Pancreas (tissue), 10 donors: ENCODE measurements around the gene BAD. TPM values are rescaled to one million over a fixed set of nuclear protein-coding genes. Genes with fewer than 3 reads are reported as not detected.
A peak's percentile ranks its signal among the peaks of the same experiment; 100 is the strongest.

Source experiments
- ATAC-seq, 4 donors: fragments of 200-7000 bp; cut with Tn5 transposase; one replicate each; pipeline versions ENCODE4 v1.8.0 to v1.9.1; 2020; ENCODE audit warnings: mild to moderate bottlenecking in 4 of 4, moderate library complexity in 4 of 4
- DNase-seq, 6 donors: peaks; one replicate each; pipeline ENCODE4 v3.0.0-alpha.2; 2020
- FAIRE-seq: peaks from 2 replicates; lab custom pipeline; 2012; peaks lifted over from hg19 to GRCh38; lab: Jason Lieb, UNC
- H3K27ac ChIP-seq, 4 donors: fragments of 200-600 bp; sonication (generic); 1 replicate in 3 of 4; 2 replicates in 1 of 4; pipeline versions ENCODE4 v1.5.0 to v1.8.0; 2020
- H3K27me3 ChIP-seq, 4 donors: fragments of 200-600 bp; one replicate each; pipeline ENCODE4 v1.8.0; 2021
- H3K36me3 ChIP-seq, 3 donors: fragments of 200-600 bp; sonication (generic) in 1 of 3; one replicate each; pipeline versions ENCODE4 v1.5.0 to v1.8.0; 2020 to 2021
- H3K4me1 ChIP-seq, 3 donors: fragments of 200-600 bp; one replicate each; pipeline ENCODE4 v1.8.0; 2021
- H3K4me3 ChIP-seq, 4 donors: fragments of 200-600 bp; sonication (generic) in 2 of 4; one replicate each; pipeline versions ENCODE4 v1.5.0 to v1.8.0; 2020 to 2021
- H3K9me3 ChIP-seq, 4 donors: fragments of 200-600 bp; one replicate each; pipeline ENCODE4 v1.8.0; 2021
- WGBS, 2 donors: extraction: QIAGEN DNeasy Blood & Tissue Kit; methylation state at CpG; one replicate each; pipeline ENCODE4 v1.1.7; 2013; 5-methylcytosine and 5-hydroxymethylcytosine counted together
- intact Hi-C, 3 donors: fragments of 100-400 bp; cut with DNase I; formaldehyde crosslinking; loops; one replicate each; pipeline versions ENCODE4 v1.11.1 to v1.14.2; 2022
- polyA plus RNA-seq, 2 donors: library from polyadenylated mRNA; stranded (reverse); fragments of 200-250 nt; gene quantifications; one replicate each; pipeline ENCODE4 v1.2.3, GENCODE V29; 2013
- total RNA-seq, 6 donors: library from RNA; stranded (reverse); fragmentation: NEBNext Ultra II Directional in 4 of 6; extraction: Animal tissue kit (Norgen Biotek cat#: 25700) in 4 of 6; gene quantifications; one replicate each; pipeline versions ENCODE4 v1.2.1 to v1.2.4, GENCODE V29; 2021 to 2023
- TF ChIP-seq, protein P1 (sequence below), 4 donors: fragments of 200-600 bp; sonication (generic) in 3 of 4; IDR thresholded peaks; one replicate each; pipeline versions ENCODE4 v1.5.0 to v1.8.0; 2021; ENCODE audit warnings: antibody characterized with exemption in 4 of 4
- donor health status: healthy with polysubstance abuse.
- donor health status: DM: no; HTN: no; CAD: no; lungs with moderate emphysema.
- donor health status: DM: no; HTN: no; CAD: no.
- donor health status: control.
- donor health status: control.
- donor health status: Bipolar disorder and iron deficiency.
- donor health status: DM: yes; HTN: yes; CAD: no.
- donor health status: DM: no; HTN: no; CAD: no.
- donor health status: DM: no; HTN: no; CAD: no.
- donor health status: DM: yes; HTN: yes; CAD: no.

BAD gene
- total and polyA plus RNA-seq, 8 donors, result 21.5 to 66.3 (median 24.5) TPM

GRCh38 chr11:64222651-64223000 lies 61.8 kb downstream of the BAD start:
- Histone ChIP-seq H3K36me3 (no peaks in the 10 kb centered on the region), H3K27ac (no peak overlapping the region), H3K4me3 (no peak overlapping the region), H3K9me3 (no peaks in the 10 kb centered on the region), H3K27me3 (no peaks in the 10 kb centered on the region), H3K4me1 (peaks cover 16 to 21% (median 19%) of the 10 kb centered on the region in 3 donors)
- DNase-seq (no peak), ATAC-seq (no peak), FAIRE-seq (no peak)
- TF ChIP-seq, protein P1, sequence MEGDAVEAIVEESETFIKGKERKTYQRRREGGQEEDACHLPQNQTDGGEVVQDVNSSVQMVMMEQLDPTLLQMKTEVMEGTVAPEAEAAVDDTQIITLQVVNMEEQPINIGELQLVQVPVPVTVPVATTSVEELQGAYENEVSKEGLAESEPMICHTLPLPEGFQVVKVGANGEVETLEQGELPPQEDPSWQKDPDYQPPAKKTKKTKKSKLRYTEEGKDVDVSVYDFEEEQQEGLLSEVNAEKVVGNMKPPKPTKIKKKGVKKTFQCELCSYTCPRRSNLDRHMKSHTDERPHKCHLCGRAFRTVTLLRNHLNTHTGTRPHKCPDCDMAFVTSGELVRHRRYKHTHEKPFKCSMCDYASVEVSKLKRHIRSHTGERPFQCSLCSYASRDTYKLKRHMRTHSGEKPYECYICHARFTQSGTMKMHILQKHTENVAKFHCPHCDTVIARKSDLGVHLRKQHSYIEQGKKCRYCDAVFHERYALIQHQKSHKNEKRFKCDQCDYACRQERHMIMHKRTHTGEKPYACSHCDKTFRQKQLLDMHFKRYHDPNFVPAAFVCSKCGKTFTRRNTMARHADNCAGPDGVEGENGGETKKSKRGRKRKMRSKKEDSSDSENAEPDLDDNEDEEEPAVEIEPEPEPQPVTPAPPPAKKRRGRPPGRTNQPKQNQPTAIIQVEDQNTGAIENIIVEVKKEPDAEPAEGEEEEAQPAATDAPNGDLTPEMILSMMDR (IDR thresholded peaks at IDR 0.05), result no peak
- intact Hi-C loops, result no loop called here
- 40 to 53% methylated on average over 8 to 9 of the region's 9 CpGs for WGBS, 2 donors

DNA sequence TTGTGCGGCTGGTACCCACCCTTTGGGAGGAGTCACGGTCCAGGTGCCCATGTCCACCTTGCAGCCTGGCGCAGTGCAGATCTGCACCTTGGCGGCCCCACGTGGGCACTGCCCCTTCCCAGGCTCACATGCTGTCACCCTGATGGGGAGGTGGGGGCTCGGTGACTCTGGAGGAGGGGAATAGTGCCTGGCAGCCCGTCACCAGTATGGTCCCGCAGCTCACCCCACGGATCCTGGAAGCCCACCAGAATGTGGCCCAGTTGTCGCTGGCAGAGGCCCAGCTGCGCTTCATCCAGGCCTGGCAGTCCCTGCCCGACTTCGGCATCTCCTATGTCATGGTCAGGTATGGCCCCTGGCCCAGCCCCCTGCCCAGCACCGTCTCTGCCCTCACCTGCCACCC lies 63.7 kb downstream of the BAD start:
- H3K27me3 ChIP-seq, result no peaks in the 10 kb centered on the region
- no peak overlapping the region for H3K27ac ChIP-seq
- no peaks in the 10 kb centered on the region for H3K36me3 ChIP-seq
- intact Hi-C loops, result no loop called here
- DNase-seq (peak in 3 of 6 donors; percentile 15 to 76 (median 53)), ATAC-seq (no peak), FAIRE-seq (no peak)
- TF ChIP-seq, protein P1 (IDR thresholded peaks at IDR 0.05), result no peak
- no peak overlapping the region for H3K4me3 ChIP-seq
- no peaks in the 10 kb centered on the region for H3K9me3 ChIP-seq
- 88% methylated on average over 14 of the region's 14 CpGs for WGBS, 2 donors
- H3K4me1 ChIP-seq, result peaks cover 15 to 21% (median 16%) of the 10 kb centered on the region in 3 donors

GRCh38 chr11:64220271-64220670 lies 64.2 kb downstream of the BAD start:
- H3K36me3 ChIP-seq, result no peaks in the 10 kb centered on the region
- H3K27ac ChIP-seq, result no peak overlapping the region
- 87% methylated on average over 16 to 17 of the region's 17 CpGs for WGBS, 2 donors
- H3K4me3 ChIP-seq, result no peak overlapping the region
- peak in 2 of 6 donors; percentile 14 to 71 for DNase-seq
- no peak for FAIRE-seq
- H3K27me3 ChIP-seq, result no peaks in the 10 kb centered on the region
- H3K4me1 ChIP-seq, result peaks cover 13 to 19% (median 16%) of the 10 kb centered on the region in 3 donors
- TF ChIP-seq, protein P1 (IDR thresholded peaks at IDR 0.05), result no peak
- intact Hi-C loops, result no loop called here
- no peaks in the 10 kb centered on the region for H3K9me3 ChIP-seq
- ATAC-seq, result no peak

Other genes starting within 250 kb of the BAD start
- under 1 TPM; 0.04 to 0.31 (median 0.15) TPM for gene FLRT1, start 248.7 kb downstream of the BAD start, total RNA-seq
- gene FLRT1, start 248.7 kb downstream of the BAD start, polyA plus RNA-seq, result under 1 TPM; 0.27 to 0.87 TPM
- gene MACROD1, start 118.6 kb downstream of the BAD start, total RNA-seq, result 10 to 100 TPM; 26.0 to 37.8 (median 30.3) TPM
- gene MACROD1, start 118.6 kb downstream of the BAD start, polyA plus RNA-seq, result 100 to 1,000 TPM in 1 of 2 donors, 10 to 100 TPM in 1; 85.1 to 126 TPM
- gene STIP1, start 98.5 kb downstream of the BAD start, total RNA-seq, result 10 to 100 TPM; 23.7 to 73.0 (median 39.3) TPM
- gene STIP1, start 98.5 kb downstream of the BAD start, polyA plus RNA-seq, result 10 to 100 TPM; 34.2 to 37.6 TPM
- gene FERMT3, start 77.9 kb downstream of the BAD start, total RNA-seq, result 10 to 100 TPM in 2 of 6 donors, 1 to 10 TPM in 4; 1.9 to 16.3 (median 6.3) TPM
- 10 to 100 TPM in 1 of 2 donors, 1 to 10 TPM in 1; 9.7 to 12.6 TPM for gene FERMT3, start 77.9 kb downstream of the BAD start, polyA plus RNA-seq
- 10 to 100 TPM; 18.6 to 33.1 (median 25.8) TPM for gene TRPT1, start 58.5 kb downstream of the BAD start, total RNA-seq
- gene TRPT1, start 58.5 kb downstream of the BAD start, polyA plus RNA-seq, result 10 to 100 TPM; 74.6 to 78.7 TPM
- 10 to 100 TPM; 32.6 to 46.0 (median 38.4) TPM for gene NUDT22, start 58.4 kb downstream of the BAD start, total RNA-seq
- gene NUDT22, start 58.4 kb downstream of the BAD start, polyA plus RNA-seq, result 100 to 1,000 TPM in 1 of 2 donors, 10 to 100 TPM in 1; 69.7 to 115 TPM
- 10 to 100 TPM; 28.1 to 39.1 (median 33.0) TPM for gene DNAJC4, start 54.1 kb downstream of the BAD start, total RNA-seq
- gene DNAJC4, start 54.1 kb downstream of the BAD start, polyA plus RNA-seq, result 100 to 1,000 TPM in 1 of 2 donors, 10 to 100 TPM in 1; 92.9 to 125 TPM
- 10 to 100 TPM; 54.1 to 87.1 (median 62.2) TPM for gene VEGFB, start 50.1 kb downstream of the BAD start, total RNA-seq
- 100 to 1,000 TPM in 1 of 2 donors, 10 to 100 TPM in 1; 61.2 to 115 TPM for gene VEGFB, start 50.1 kb downstream of the BAD start, polyA plus RNA-seq
- 10 to 100 TPM; 37.8 to 64.1 (median 45.6) TPM for gene FKBP2, start 43.6 kb downstream of the BAD start, total RNA-seq
- gene FKBP2, start 43.6 kb downstream of the BAD start, polyA plus RNA-seq, result 100 to 1,000 TPM; 307 to 344 TPM
- 100 to 1,000 TPM; 106 to 177 (median 119) TPM for gene PPP1R14B, start 37.7 kb downstream of the BAD start, total RNA-seq
- 100 to 1,000 TPM in 1 of 2 donors, 10 to 100 TPM in 1; 81.6 to 180 TPM for gene PPP1R14B, start 37.7 kb downstream of the BAD start, polyA plus RNA-seq
- 10 to 100 TPM in 1 of 6 donors, 1 to 10 TPM in 5; 5.7 to 13.1 (median 6.9) TPM for gene PLCB3, start 33.1 kb downstream of the BAD start, total RNA-seq
- gene PLCB3, start 33.1 kb downstream of the BAD start, polyA plus RNA-seq, result 10 to 100 TPM in 1 of 2 donors, 1 to 10 TPM in 1; 6.5 to 11.8 TPM
- gene GPR137, start 1.2 kb upstream of the BAD start, total RNA-seq, result 10 to 100 TPM in 4 of 6 donors, 1 to 10 TPM in 2; 7.1 to 27.9 (median 11.1) TPM
- gene GPR137, start 1.2 kb upstream of the BAD start, polyA plus RNA-seq, result 10 to 100 TPM; 18.5 to 19.3 TPM
- gene KCNK4, start 6.6 kb upstream of the BAD start, total RNA-seq, result not detected
- gene KCNK4, start 6.6 kb upstream of the BAD start, polyA plus RNA-seq, result not detected
- under 1 TPM in 1 of 6 donors, not detected in 5; 0.51 TPM for gene CATSPERZ, start 15.7 kb upstream of the BAD start, total RNA-seq
- gene CATSPERZ, start 15.7 kb upstream of the BAD start, polyA plus RNA-seq, result 1 to 10 TPM in 1 of 2 donors, under 1 TPM in 1; 0.27 to 1.5 TPM
- gene ESRRA, start 20.9 kb upstream of the BAD start, total RNA-seq, result 10 to 100 TPM; 28.0 to 50.7 (median 37.9) TPM
- gene ESRRA, start 20.9 kb upstream of the BAD start, polyA plus RNA-seq, result 10 to 100 TPM; 61.0 to 62.3 TPM
- gene TRMT112, start 32.9 kb upstream of the BAD start, total RNA-seq, result 10 to 100 TPM; 53.3 to 85.0 (median 65.6) TPM
- gene TRMT112, start 32.9 kb upstream of the BAD start, polyA plus RNA-seq, result 100 to 1,000 TPM; 150 to 157 TPM
- 100 to 1,000 TPM in 1 of 6 donors, 10 to 100 TPM in 5; 59.0 to 102 (median 80.6) TPM for gene PRDX5, start 33.5 kb upstream of the BAD start, total RNA-seq
- gene PRDX5, start 33.5 kb upstream of the BAD start, polyA plus RNA-seq, result 100 to 1,000 TPM; 204 to 245 TPM
- gene CCDC88B, start 55.5 kb upstream of the BAD start, total RNA-seq, result 10 to 100 TPM in 1 of 6 donors, 1 to 10 TPM in 5; 3.0 to 11.2 (median 4.7) TPM
- gene CCDC88B, start 55.5 kb upstream of the BAD start, polyA plus RNA-seq, result 10 to 100 TPM; 31.0 to 50.0 TPM
- 10 to 100 TPM in 2 of 6 donors, 1 to 10 TPM in 4; 7.4 to 16.3 (median 9.0) TPM for gene RPS6KA4, start 74.5 kb upstream of the BAD start, total RNA-seq
- 10 to 100 TPM; 15.4 to 18.8 TPM for gene RPS6KA4, start 74.5 kb upstream of the BAD start, polyA plus RNA-seq